ENCODE data around the gene CLDN17.

Gene CLDN17

GRCh38 chr21:30117631-30118030, 49.0 kb downstream of the CLDN17 start:
- DNase-seq (ENCODE audit: low read depth) = no peak

- no peak for DNase-seq (ENCODE audit: low read depth)
These were observed 50.1 kb downstream of the CLDN17 start for GRCh38 chr21:30116479-30116878.

Data from non-pigmented ciliary epithelial cell (primary cell).